Psoas muscle (tissue), 8 donors: ENCODE data around the gene MRPS31. TPM values are rescaled to one million over a fixed set of nuclear protein-coding genes. Genes with fewer than 3 reads are reported as not detected.
"Not testable (repeated sequence)": the region's sequence is repeated elsewhere in the genome, so short reads cannot be mapped to it uniquely, and the experiment has no call there.

Experiments
- ATAC-seq, 4 donors: fragments of 200-7000 bp; cut with Tn5 transposase; one replicate each; pipeline ENCODE4 v1.9.1; 2020; ENCODE audit warnings: moderate library complexity in 3 of 4, mild to moderate bottlenecking in 2 of 4
- DNase-seq, 2 donors: peaks; one replicate each; pipeline ENCODE4 v3.0.0-alpha.2; 2020
- H3K27ac ChIP-seq: fragments of 200-600 bp; one replicate; pipeline ENCODE4 v1.8.0; 2022
- H3K27me3 ChIP-seq, 3 donors: fragments of 200-600 bp in 1 of 3; one replicate each; pipeline versions ENCODE4 v1.6.1 to v1.8.0; 2013 to 2022; ENCODE audit warnings: low read length in 2 of 3, mild to moderate bottlenecking in 2 of 3, moderate library complexity in 1 of 3; ENCODE audit not compliant: insufficient read depth in 3 of 3
- H3K36me3 ChIP-seq, 2 donors: fragments of 200-600 bp in 1 of 2; one replicate each; pipeline versions ENCODE4 v1.6.1 to v1.8.0; 2013 to 2022; ENCODE audit warnings: low read depth in 1 of 2, mild to moderate bottlenecking in 1 of 2, moderate library complexity in 1 of 2; ENCODE audit not compliant: insufficient read depth in 1 of 2
- H3K4me1 ChIP-seq: fragments of 200-600 bp; one replicate; pipeline ENCODE4 v1.8.0; 2022
- H3K4me3 ChIP-seq: fragments of 200-600 bp; one replicate; pipeline ENCODE4 v1.8.0; 2022; ENCODE audit warnings: mild to moderate bottlenecking
- H3K9me3 ChIP-seq: fragments of 200-600 bp; one replicate; pipeline ENCODE4 v1.8.0; 2022
- WGBS, 3 donors: extraction: QIAGEN DNeasy Blood & Tissue Kit; methylation state at CpG; one replicate each; pipeline versions ENCODE4 v1.1.6 to v1.1.7; 2013; 5-methylcytosine and 5-hydroxymethylcytosine counted together
- intact Hi-C, 2 donors: fragments of 100-400 bp; cut with DNase I; formaldehyde crosslinking; loops; one replicate each; pipeline versions ENCODE4 v1.11.0 to v1.14.2; 2022
- polyA plus RNA-seq, 3 donors: library from polyadenylated mRNA; stranded (reverse); fragments of 200-250 nt; gene quantifications; one replicate each; pipeline ENCODE4 v1.2.3, GENCODE V29; 2013
- total RNA-seq, 4 donors: library from RNA; stranded (reverse); fragmentation: NEBNext Ultra II Directional in 2 of 4; extraction: Animal tissue kit (Norgen Biotek cat#: 25700) in 2 of 4; gene quantifications; one replicate each; pipeline versions ENCODE4 v1.2.1 to v1.2.4, GENCODE V29; 2021 to 2023
- TF ChIP-seq, protein P1 (sequence below): fragments of 200-600 bp; IDR thresholded peaks from one replicate; pipeline ENCODE4 v1.8.0; 2022; ENCODE audit warnings: antibody characterized with exemption
- donor health status: healthy with polysubstance abuse.
- donor health status: DM: no; HTN: no; CAD: no; lungs with moderate emphysema.
- donor health status: Bipolar disorder and iron deficiency.
- donor health status: healthy.
- donor health status: DM: yes; HTN: yes; CAD: no.
- donor health status: DM: no; HTN: no; CAD: no.
- donor health status: DM: no; HTN: no; CAD: no.
- donor health status: DM: yes; HTN: yes; CAD: no.

The MRPS31 gene
- total and polyA plus RNA-seq, 7 donors = 23.3 to 36.6 (median 26.8) TPM

DNA sequence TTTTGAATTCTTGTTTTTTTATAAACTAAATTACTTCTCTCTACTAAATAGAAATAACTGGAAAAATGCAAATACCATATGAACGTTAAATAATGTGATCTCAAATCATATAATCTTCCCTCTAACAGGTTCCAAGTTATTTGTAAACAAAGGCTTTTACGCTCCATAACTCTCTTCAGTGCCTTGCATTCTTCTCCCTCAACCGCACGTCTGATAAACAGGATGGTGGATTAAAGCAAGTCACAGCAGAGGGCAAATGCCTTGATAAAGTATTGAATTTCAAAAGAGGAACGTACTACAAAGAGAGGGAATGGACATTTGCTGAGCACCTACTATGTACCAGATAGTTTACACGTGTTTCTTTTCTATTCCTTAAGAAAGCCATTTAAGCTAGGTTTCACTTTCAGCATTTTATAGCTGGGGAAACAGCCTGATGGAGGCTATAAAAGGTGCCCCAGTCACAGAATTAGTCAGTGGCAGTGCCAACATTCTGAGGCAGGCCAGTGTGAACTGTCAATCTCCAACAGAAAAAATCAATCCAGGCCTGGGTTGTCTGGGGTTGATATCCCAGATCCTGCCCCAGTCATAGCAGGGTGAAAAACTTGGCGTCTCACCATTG, 15.8 kb downstream of the MRPS31 start:
- H3K4me3 ChIP-seq = no peak overlapping the region
- H3K27ac ChIP-seq = no peak overlapping the region
- TF ChIP-seq, protein P1, sequence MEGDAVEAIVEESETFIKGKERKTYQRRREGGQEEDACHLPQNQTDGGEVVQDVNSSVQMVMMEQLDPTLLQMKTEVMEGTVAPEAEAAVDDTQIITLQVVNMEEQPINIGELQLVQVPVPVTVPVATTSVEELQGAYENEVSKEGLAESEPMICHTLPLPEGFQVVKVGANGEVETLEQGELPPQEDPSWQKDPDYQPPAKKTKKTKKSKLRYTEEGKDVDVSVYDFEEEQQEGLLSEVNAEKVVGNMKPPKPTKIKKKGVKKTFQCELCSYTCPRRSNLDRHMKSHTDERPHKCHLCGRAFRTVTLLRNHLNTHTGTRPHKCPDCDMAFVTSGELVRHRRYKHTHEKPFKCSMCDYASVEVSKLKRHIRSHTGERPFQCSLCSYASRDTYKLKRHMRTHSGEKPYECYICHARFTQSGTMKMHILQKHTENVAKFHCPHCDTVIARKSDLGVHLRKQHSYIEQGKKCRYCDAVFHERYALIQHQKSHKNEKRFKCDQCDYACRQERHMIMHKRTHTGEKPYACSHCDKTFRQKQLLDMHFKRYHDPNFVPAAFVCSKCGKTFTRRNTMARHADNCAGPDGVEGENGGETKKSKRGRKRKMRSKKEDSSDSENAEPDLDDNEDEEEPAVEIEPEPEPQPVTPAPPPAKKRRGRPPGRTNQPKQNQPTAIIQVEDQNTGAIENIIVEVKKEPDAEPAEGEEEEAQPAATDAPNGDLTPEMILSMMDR = no peak
- H3K4me1 ChIP-seq = no peaks in the 10 kb centered on the region
- H3K9me3 ChIP-seq = no peaks in the 10 kb centered on the region
- WGBS, 3 donors = 60 to 64% (median 63%) methylated on average over 7 of the region's 7 CpGs
- intact Hi-C loops = no loop called here
- peaks cover 3 to 95% of the 10 kb centered on the region in 2 donors for H3K36me3 ChIP-seq
- no peak for DNase-seq
- no peaks in the 10 kb centered on the region for H3K27me3 ChIP-seq
- ATAC-seq = no peak

DNA sequence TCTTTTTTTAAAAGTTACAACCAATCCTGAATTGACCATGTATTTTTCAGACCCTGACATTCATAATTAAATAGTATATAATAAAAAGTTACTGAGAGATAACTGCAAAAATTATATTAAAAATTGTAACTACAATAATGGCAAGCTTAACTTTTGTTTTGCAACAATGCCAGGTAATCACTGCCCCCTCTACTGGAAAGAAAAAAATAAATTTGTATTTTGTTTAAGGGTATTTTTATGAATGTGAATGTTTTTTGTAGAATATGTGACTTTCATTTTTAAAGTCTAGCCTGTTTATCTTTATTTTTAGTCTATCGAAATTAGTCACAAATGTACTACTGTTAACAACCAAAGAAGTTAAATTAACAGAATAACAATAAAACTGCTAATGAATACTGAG, 21.7 kb downstream of the MRPS31 start:
- no peaks in the 10 kb centered on the region for H3K4me1 ChIP-seq
- intact Hi-C loops = no loop called here
- no peak overlapping the region for H3K4me3 ChIP-seq
- ATAC-seq (no peak), DNase-seq (no peak)
- 91 to 94% (median 92%) methylated on average over 1 of the region's 1 CpG for WGBS, 3 donors
- H3K27me3 ChIP-seq = no peaks in the 10 kb centered on the region
- H3K9me3 ChIP-seq = no peaks in the 10 kb centered on the region
- peaks cover 0 to 87% of the 10 kb centered on the region in 2 donors for H3K36me3 ChIP-seq
- no peak overlapping the region for H3K27ac ChIP-seq
- TF ChIP-seq, protein P1 = no peak

DNA sequence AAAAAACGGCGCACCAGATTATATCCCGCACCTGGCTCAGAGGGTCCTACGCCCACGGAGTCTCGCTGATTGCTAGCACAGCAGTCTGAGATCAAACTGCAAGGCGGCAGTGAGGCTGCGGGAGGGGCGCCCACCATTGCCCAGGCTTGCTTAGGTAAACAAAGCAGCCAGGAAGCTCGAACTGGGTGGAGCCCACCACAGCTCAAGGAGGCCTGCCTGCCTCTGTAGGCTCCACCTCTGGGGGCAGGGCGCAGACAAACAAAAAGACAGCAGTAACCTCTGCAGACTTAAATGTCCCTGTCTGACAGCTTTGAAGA, 35.8 kb downstream of the MRPS31 start:
- DNase-seq = not testable (repeated sequence)
- WGBS, 3 donors = 78 to 82% (median 78%) methylated on average over 10 of the region's 11 CpGs

DNA sequence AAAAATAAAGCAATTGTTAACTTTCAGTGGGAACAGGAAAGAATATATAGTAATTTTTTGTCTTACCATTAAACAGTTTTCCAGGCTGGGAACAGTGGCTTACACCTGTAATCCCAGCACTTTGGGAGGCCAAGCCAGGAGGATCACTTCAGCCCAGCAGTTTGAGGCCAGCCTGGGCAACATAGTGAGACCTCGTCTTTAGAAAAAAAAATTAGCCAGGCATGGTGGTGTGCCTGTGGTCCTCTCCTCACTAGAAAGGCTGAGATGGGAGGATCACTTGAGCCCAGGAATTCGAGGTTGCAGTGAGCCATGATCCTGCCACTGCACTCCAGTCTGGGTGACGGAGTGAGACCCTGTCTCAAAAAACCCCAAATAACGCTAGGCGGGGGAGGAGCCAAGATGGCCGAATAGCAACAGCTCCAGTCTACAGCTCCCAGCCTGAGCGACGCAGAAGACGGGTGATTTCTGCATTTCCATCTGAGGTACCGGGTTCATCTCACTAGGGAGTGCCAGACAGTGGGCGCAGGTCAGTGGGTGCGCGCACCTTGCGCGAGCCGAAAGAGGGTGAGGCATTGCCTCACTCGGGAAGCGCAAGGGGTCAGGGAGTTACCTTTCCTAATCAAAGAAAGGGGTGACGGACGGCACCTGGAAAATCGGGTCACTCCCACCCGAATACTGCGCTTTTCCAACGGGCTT, 36.3 kb downstream of the MRPS31 start:
- not testable (repeated sequence) for DNase-seq

More for the DNA sequence above, 35.8 kb downstream of the MRPS31 start:
- H3K27me3 ChIP-seq, intact Hi-C loops, H3K27ac ChIP-seq, H3K4me1 ChIP-seq, H3K36me3 ChIP-seq, ATAC-seq, H3K9me3 ChIP-seq, H3K4me3 ChIP-seq: not testable (repeated sequence)

DNA sequence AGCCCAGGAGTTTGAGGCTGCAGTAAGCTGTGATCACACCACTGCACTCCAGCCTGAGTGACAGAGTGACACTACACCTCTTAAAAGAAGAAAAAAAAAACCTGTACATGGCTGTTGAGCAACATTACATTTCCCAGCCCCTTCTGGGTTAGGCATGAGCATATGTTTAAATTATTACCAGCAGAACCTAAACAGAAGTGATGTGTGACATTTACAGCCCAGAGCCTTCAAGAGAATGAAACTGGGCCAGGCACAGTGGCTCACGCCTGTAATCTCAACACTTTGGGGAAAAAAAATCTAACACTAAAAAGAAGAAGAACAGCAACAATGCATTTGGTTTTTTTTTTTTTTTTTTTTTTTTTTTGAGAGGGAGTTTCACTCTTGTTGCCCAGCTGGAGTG, 38.3 kb downstream of the MRPS31 start:
- ATAC-seq = no peak
- TF ChIP-seq, protein P1 = no peak
- Histone ChIP-seq H3K4me3 (no peak overlapping the region), H3K27ac (no peak overlapping the region), H3K27me3 (no peaks in the 10 kb centered on the region), H3K4me1 (no peaks in the 10 kb centered on the region), H3K36me3 (peaks cover 2 to 22% of the 10 kb centered on the region in 2 donors), H3K9me3 (no peaks in the 10 kb centered on the region)
- intact Hi-C loops = no loop called here
- WGBS, 3 donors = 92 to 94% (median 93%) methylated on average over 1 of the region's 1 CpG
- DNase-seq = no peak

More for the DNA sequence above, 36.3 kb downstream of the MRPS31 start:
- H3K36me3 ChIP-seq, H3K4me3 ChIP-seq, ATAC-seq, H3K27ac ChIP-seq, H3K4me1 ChIP-seq, intact Hi-C loops, H3K27me3 ChIP-seq, H3K9me3 ChIP-seq: not testable (repeated sequence)
- 88 to 94% (median 90%) methylated on average over 24 of the region's 24 CpGs for WGBS, 3 donors
